Fibroblast of lung (primary cell): ENCODE results near the gene TUBGCP6. TPM values are rescaled to one million over a fixed set of nuclear protein-coding genes. Genes with fewer than 3 reads are reported as not detected.

Experiments used
- DNase-seq, 2 donors: peaks; one replicate each; pipeline versions ENCODE4 v3.0.0 to v3.0.0-alpha.2; 2010; ENCODE audit warnings: low read depth in 2 of 2
- H2AFZ ChIP-seq: 2 replicates; pipeline ENCODE4 v1.5.1; 2012; ENCODE audit warnings: low read length, control low read depth, inconsistent platforms
- H3K27ac ChIP-seq: 2 replicates; pipeline ENCODE4 v1.5.1; 2011; ENCODE audit warnings: low read length, control low read depth; ENCODE audit not compliant: insufficient read depth
- H3K27me3 ChIP-seq: 2 replicates; pipeline ENCODE4 v1.5.1; 2011; ENCODE audit warnings: mild to moderate bottlenecking, low read length; ENCODE audit not compliant: control insufficient read depth, insufficient read depth
- H3K36me3 ChIP-seq: 2 replicates; pipeline ENCODE4 v1.5.1; 2011; ENCODE audit warnings: low read length; ENCODE audit not compliant: control insufficient read depth, insufficient read depth
- H3K4me1 ChIP-seq: 2 replicates; pipeline ENCODE4 v1.5.1; 2011; ENCODE audit warnings: low read length; ENCODE audit not compliant: control insufficient read depth, insufficient read depth; ENCODE audit errors: extremely low read depth
- H3K4me2 ChIP-seq: 2 replicates; pipeline ENCODE4 v1.5.1; 2011; ENCODE audit warnings: low read length, control low read depth; ENCODE audit not compliant: insufficient read depth; ENCODE audit errors: extremely low read depth
- H3K4me3 ChIP-seq, 4 experiments: fragments of 200-600 bp in 1 of 4; sonication (generic) in 1 of 4; replicated peaks in 1 of 4; 2 replicates each; pipeline ENCODE4 v1.5.1; 2011 to 2016; ENCODE audit warnings: low read length in 4 of 4, low read depth in 3 of 4, mild to moderate bottlenecking in 3 of 4, control low read depth in 2 of 4, inconsistent platforms in 1 of 4, mixed read lengths in 1 of 4; ENCODE audit not compliant: insufficient read depth in 1 of 4; ENCODE audit errors: control extremely low read depth in 1 of 4
- H3K79me2 ChIP-seq: 2 replicates; pipeline ENCODE4 v1.5.1; 2012; ENCODE audit warnings: mild to moderate bottlenecking, low read length, inconsistent platforms; ENCODE audit not compliant: control insufficient read depth, insufficient read depth
- H3K9ac ChIP-seq: 2 replicates; pipeline ENCODE4 v1.5.1; 2011; ENCODE audit warnings: mild to moderate bottlenecking, low read length, control low read depth; ENCODE audit not compliant: insufficient read depth
- H3K9me3 ChIP-seq: 2 replicates; pipeline ENCODE4 v1.5.1; 2012; ENCODE audit warnings: low read depth, low read length; ENCODE audit not compliant: control insufficient read depth, insufficient read depth
- H4K20me1 ChIP-seq: 2 replicates; pipeline ENCODE4 v1.5.1; 2011; ENCODE audit warnings: low read length; ENCODE audit not compliant: control insufficient read depth, insufficient read depth; ENCODE audit errors: extremely low read depth
- CTCF ChIP-seq, 2 donors: IDR thresholded peaks in 1 of 2; conservative IDR thresholded peaks in 1 of 2; 1 replicate in 1 of 2; 2 replicates in 1 of 2; pipeline ENCODE4 v1.5.1; 2011 to 2012; ENCODE audit warnings: low read length in 2 of 2, control low read depth in 1 of 2, inconsistent platforms in 1 of 2, low read depth in 1 of 2, mild to moderate bottlenecking in 1 of 2
- EZH2 ChIP-seq: IDR thresholded peaks from 2 replicates; pipeline ENCODE4 v1.5.1; 2012; ENCODE audit warnings: low read length, control low read depth, mild to moderate bottlenecking; ENCODE audit errors: missing control alignments
- polyA plus RNA-seq, 2 donors: library from polyadenylated mRNA; depleted of rRNA in 1 of 2; stranded (reverse) in 1 of 2; unstranded in 1 of 2; fragments of >200 nt; gene quantifications; 2 replicates each; pipeline ENCODE4 v1.2.1, GENCODE V29; 2011 to 2012; ENCODE audit warnings: missing spikeins in 1 of 2
- total RNA-seq: library from RNA; depleted of rRNA; stranded (reverse); fragments of >200 nt; gene quantifications from 2 replicates; pipeline ENCODE4 v1.2.1, GENCODE V29; 2014

TUBGCP6 gene
- total and polyA plus RNA-seq, 2 donors (not counting 1 experiment from before 2014, with no cell fraction given), result 6.7 to 23.8 TPM

GRCh38 chr22:50183141-50183971 is 61.5 kb downstream of the TUBGCP6 start:
- TF ChIP-seq CTCF (conservative IDR thresholded peaks at IDR 0.05 in 1 of 2, IDR thresholded peaks at IDR 0.05 in 1 of 2; ENCODE audit: low read depth in 1 of 2, low read length in 2 of 2) (no peak), EZH2 (no peak)
- no peak overlapping the region for H3K27ac ChIP-seq
- H3K4me3 ChIP-seq, result no peak overlapping the region
- H3K36me3 ChIP-seq, result no peaks in the 10 kb centered on the region
- peaks cover 5% of the 10 kb centered on the region for H3K4me1 ChIP-seq
- no peak overlapping the region for H3K4me2 ChIP-seq
- no peak overlapping the region for H2AFZ ChIP-seq
- no peak overlapping the region for H3K9ac ChIP-seq
- H4K20me1 ChIP-seq, result no peaks in the 10 kb centered on the region
- H3K79me2 ChIP-seq, result peaks cover 9% of the 10 kb centered on the region
- DNase-seq, result no peak
- no peaks in the 10 kb centered on the region for H3K9me3 ChIP-seq
- H3K27me3 ChIP-seq, result no peaks in the 10 kb centered on the region

- H3K36me3 ChIP-seq, result no peaks in the 10 kb centered on the region
- H3K4me2 ChIP-seq, result no peak overlapping the region
- H3K4me3 ChIP-seq, result no peak overlapping the region
- no peak for TF ChIP-seq EZH2
- TF ChIP-seq CTCF (conservative IDR thresholded peaks at IDR 0.05 in 1 of 2, IDR thresholded peaks at IDR 0.05 in 1 of 2; ENCODE audit: low read depth in 1 of 2, low read length in 2 of 2), result no peak
- H3K27ac ChIP-seq, result no peak overlapping the region
- H4K20me1 ChIP-seq, result no peaks in the 10 kb centered on the region
- no peaks in the 10 kb centered on the region for H3K9me3 ChIP-seq
- H3K79me2 ChIP-seq, result peaks cover 9% of the 10 kb centered on the region
- no peak for DNase-seq
- no peak overlapping the region for H3K9ac ChIP-seq
- no peak overlapping the region for H2AFZ ChIP-seq
- H3K4me1 ChIP-seq, result peaks cover 5% of the 10 kb centered on the region
- peaks cover under 1% of the 10 kb centered on the region for H3K27me3 ChIP-seq
These were observed 62.4 kb downstream of the TUBGCP6 start for GRCh38 chr22:50182176-50183081.
